Left colon (tissue), 2 donors: Measurements from ENCODE around the gene GALNT9. TPM values are rescaled to one million over a fixed set of nuclear protein-coding genes. Genes with fewer than 3 reads are reported as not detected.
"Not testable (repeated sequence)": the region's sequence is repeated elsewhere in the genome, so short reads cannot be mapped to it uniquely, and the experiment has no call there.

Experiments
- ATAC-seq: fragments of 200-7000 bp; cut with Tn5 transposase; one replicate; pipeline ENCODE4 v1.9.1; 2020; ENCODE audit warnings: mild to moderate bottlenecking, moderate library complexity
- DNase-seq, 2 donors: peaks; one replicate each; pipeline ENCODE4 v3.0.0-alpha.2; 2020
- intact Hi-C, 2 donors: fragments of 100-400 bp; cut with DNase I in 1 of 2; cut with micrococcal nuclease in 1 of 2; formaldehyde crosslinking; loops; one replicate each; pipeline versions ENCODE4 v1.11.2 to v1.14.0; 2022; cut with DNase I, micrococcal nuclease
- total RNA-seq, 2 donors: library from RNA; stranded (reverse); fragmentation: NEBNext Ultra II Directional; extraction: Animal tissue kit (Norgen Biotek cat#: 25700); gene quantifications; one replicate each; pipeline ENCODE4 v1.2.1, GENCODE V29; 2021
- donor health status: DM: no; HTN: no; CAD: no.
- donor health status: DM: yes; HTN: yes; CAD: no.

GALNT9 gene
- total RNA-seq, 2 donors from 2014 or later: 0.39 TPM; not detected in 1

- intact Hi-C loops: no loop called here
- no peak for ATAC-seq
Observed at GRCh38 chr12:132305560-132305966, 23.8 kb downstream of the GALNT9 start.

DNA sequence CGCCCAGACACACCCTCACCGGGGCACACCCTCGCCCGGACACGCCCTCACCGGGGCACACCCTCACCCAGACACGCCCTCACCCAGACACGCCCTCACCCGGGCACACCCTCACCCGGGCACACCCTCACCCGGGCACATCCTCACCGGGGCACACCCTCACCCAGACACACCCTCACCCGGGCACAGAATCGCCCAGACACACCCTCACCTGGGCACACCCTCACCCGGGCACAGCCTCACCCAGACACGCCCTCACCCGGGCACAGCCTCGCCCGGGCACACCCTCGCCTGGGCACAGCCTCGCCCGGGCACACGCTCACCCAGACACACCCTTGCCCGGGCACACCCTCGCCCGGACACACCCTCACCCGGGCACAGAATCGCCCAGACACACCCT, 24.5 kb downstream of the GALNT9 start:
- DNase-seq, ATAC-seq, intact Hi-C loops: not testable (repeated sequence)

More at GRCh38 chr12:132305560-132305966, 23.8 kb downstream of the GALNT9 start:
- no peak for DNase-seq

DNA sequence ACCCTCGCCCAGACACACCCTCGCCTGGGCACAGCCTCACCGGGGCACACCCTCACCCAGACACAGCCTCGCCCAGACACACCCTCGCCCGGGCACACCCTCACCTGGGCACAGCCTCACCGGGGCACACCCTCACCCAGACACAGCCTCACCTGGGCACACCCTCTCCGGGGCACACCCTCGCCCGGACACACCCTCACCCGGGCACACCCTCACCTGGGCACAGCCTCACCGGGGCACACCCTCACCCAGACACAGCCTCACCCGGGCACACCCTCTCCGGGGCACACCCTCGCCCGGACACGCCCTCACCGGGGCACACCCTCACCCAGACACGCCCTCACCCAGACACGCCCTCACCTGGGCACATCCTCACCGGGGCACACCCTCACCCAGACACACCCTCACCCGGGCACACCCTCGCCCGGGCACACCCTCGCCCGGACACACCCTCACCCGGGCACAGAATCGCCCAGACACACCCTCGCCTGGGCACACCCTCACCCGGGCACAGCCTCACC, 25.5 kb downstream of the GALNT9 start:
- ATAC-seq, intact Hi-C loops, DNase-seq: not testable (repeated sequence)

- no peak for ATAC-seq
- no peak for DNase-seq
- intact Hi-C loops: no loop called here
Observed at GRCh38 chr12:132302466-132303358, 26.7 kb downstream of the GALNT9 start.

- DNase-seq (no peak), ATAC-seq (no peak)
- intact Hi-C loops: no loop called here
Observed at GRCh38 chr12:132300789-132301722, 28.3 kb downstream of the GALNT9 start.

GRCh38 chr12:132296063-132296462, 33.3 kb downstream of the GALNT9 start:
- ATAC-seq (no peak), DNase-seq (no peak)
- intact Hi-C loops: no loop called here

- ATAC-seq, DNase-seq, intact Hi-C loops: not testable (repeated sequence)
Observed at GRCh38 chr12:132295561-132295960, 33.8 kb downstream of the GALNT9 start.

DNA sequence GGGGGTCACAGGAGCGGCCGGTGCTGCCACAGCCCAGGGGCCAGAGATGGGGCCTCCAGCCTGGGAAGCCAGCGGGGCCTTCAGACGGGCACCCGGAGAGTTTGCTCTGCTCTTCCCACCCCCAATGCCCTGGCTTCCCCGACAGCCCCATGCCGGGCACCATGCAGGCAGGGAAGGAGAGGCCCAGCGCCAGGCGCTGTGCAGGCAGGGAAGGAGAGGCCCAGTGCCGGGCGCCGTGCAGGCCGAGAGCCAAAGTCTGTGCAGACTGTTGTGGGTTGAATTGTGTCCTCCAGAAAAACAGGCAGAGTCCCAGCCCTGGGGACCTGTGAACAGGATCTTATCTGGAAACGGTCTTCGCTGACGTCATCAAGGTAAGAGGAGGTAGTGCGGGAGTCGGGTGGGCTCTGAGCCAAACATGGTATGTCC, 34.3 kb downstream of the GALNT9 start:
- intact Hi-C loops: no loop called here
- no peak for ATAC-seq
- no peak for DNase-seq

- DNase-seq: no peak
- no peak for ATAC-seq
- intact Hi-C loops: no loop called here
Observed at GRCh38 chr12:132294121-132295034, 35.0 kb downstream of the GALNT9 start.

GRCh38 chr12:132292328-132293319, 36.8 kb downstream of the GALNT9 start:
- no peak for DNase-seq
- ATAC-seq: no peak
- intact Hi-C loops: no loop called here

DNA sequence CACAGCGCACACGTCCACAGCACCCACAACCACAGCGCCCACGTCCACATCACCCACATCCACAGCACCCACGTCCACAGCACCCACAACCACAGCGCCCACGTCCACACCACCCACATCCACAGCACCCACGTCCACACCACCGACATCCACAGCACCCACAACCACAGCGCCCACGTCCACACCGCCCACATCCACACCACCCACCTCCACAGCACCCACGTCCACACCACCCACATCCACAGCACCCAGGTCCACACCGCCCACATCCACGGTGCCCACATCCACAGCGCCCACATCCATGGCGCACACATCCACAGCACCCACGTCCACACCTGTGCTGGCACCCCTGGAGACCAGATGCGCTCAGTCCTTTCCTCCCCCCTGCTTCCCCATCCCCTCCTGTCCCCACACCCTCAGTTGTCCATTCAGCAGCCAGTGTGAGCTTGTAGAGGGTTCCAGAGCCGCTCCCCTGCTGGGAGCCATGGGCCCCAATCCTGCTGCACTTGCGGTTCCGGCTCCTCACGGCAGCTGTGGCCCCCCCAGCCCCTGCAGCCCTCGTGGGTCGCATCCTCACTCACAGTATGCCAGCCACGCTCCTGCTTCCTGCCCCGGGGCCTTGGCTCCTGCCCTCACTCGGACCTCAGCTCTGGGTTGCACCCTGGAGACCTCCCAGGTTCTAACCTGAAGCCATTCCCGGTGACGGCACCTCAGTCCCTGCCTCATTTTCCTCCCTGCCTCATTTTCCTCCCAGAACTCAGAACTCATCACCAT, 37.8 kb downstream of the GALNT9 start:
- ATAC-seq (no peak), DNase-seq (no peak)
- intact Hi-C loops: no loop called here

DNA sequence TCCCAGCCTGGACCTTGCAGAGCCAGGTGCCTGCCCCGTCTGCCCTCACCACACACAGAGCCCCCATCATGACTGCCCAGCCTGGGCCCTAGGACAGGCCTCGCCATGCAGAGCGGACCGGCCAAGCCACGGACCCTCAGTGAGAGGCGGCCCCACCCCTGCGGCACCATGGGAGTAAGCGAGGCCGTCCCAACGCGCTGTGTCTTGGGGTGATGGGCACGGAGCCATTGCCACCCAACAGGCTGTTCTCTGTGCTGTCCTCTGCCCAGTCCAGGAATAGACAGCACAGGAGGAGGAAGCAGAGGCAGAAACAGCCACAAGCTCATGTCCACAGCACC, 39.2 kb downstream of the GALNT9 start:
- ATAC-seq (no peak), DNase-seq (no peak)
- intact Hi-C loops: no loop called here

GRCh38 chr12:132289356-132290202, 39.8 kb downstream of the GALNT9 start:
- DNase-seq: no peak

GRCh38 chr12:132288516-132289215, 40.7 kb downstream of the GALNT9 start:
- DNase-seq: no peak
- intact Hi-C loops: no loop called here
- no peak for ATAC-seq

More at GRCh38 chr12:132289356-132290202, 39.8 kb downstream of the GALNT9 start:
- no peak for ATAC-seq
- intact Hi-C loops: no loop called here
